Measurements from ENCODE around the gene PTPRB.

Gene PTPRB

DNA sequence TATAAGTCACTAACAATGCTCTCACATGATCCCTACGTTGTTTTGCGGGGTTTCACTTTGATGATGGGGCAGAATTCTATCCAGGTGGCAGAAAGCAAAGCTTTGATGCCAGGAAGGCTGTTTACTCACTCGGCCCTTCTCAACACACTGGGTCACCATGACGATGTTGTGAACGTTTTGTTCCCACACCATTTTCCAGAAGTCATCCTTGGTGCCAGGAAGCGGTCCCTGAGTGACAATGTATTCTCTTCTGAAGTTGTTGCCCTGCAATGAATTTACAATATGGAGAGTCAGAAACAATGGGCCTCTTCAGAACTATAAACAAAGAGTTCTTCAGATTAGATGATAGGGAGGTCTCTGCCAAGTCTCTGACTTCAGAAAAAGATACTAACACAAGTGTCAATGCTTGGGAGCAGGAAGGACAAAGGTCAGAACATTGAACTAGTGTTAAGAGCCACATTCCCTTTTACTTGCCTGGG is 101.3 kb downstream of the PTPRB start:
- TF ChIP-seq, protein P1, sequence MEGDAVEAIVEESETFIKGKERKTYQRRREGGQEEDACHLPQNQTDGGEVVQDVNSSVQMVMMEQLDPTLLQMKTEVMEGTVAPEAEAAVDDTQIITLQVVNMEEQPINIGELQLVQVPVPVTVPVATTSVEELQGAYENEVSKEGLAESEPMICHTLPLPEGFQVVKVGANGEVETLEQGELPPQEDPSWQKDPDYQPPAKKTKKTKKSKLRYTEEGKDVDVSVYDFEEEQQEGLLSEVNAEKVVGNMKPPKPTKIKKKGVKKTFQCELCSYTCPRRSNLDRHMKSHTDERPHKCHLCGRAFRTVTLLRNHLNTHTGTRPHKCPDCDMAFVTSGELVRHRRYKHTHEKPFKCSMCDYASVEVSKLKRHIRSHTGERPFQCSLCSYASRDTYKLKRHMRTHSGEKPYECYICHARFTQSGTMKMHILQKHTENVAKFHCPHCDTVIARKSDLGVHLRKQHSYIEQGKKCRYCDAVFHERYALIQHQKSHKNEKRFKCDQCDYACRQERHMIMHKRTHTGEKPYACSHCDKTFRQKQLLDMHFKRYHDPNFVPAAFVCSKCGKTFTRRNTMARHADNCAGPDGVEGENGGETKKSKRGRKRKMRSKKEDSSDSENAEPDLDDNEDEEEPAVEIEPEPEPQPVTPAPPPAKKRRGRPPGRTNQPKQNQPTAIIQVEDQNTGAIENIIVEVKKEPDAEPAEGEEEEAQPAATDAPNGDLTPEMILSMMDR (IDR thresholded peaks at IDR 0.05), result no peak

GRCh38 chr12:70534466-70534865 is 102.8 kb downstream of the PTPRB start:
- TF ChIP-seq, protein P1 (IDR thresholded peaks at IDR 0.05), result no peak

DNA sequence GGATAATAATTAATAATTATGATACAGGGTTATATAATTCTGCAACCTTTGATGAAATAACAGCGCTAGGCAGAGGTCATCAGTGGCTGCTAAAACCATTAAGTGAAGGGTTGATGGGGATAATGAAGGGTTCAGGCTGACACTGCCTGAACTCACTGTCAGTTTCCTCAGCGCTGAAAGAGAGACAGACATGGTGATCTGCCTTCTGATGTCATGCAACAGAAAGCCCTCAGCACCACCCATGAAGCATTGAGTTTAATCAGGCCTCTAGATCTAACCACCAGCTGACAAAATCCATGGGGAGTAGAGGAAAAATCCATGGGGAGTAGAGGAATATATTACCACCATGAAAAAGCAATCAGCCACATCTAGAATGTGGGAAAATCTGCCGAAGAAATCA is 107.6 kb downstream of the PTPRB start:
- TF ChIP-seq, protein P1 (IDR thresholded peaks at IDR 0.05), result no peak

- TF ChIP-seq, protein P1 (IDR thresholded peaks at IDR 0.05), result no peak
These were observed 116.4 kb downstream of the PTPRB start for GRCh38 chr12:70520847-70521246.

GRCh38 chr12:70513426-70513825 is 123.8 kb downstream of the PTPRB start:
- TF ChIP-seq, protein P1 (IDR thresholded peaks at IDR 0.05), result no peak

GRCh38 chr12:70508178-70508577 is 129.1 kb downstream of the PTPRB start:
- TF ChIP-seq, protein P1 (IDR thresholded peaks at IDR 0.05), result no peak

DNA sequence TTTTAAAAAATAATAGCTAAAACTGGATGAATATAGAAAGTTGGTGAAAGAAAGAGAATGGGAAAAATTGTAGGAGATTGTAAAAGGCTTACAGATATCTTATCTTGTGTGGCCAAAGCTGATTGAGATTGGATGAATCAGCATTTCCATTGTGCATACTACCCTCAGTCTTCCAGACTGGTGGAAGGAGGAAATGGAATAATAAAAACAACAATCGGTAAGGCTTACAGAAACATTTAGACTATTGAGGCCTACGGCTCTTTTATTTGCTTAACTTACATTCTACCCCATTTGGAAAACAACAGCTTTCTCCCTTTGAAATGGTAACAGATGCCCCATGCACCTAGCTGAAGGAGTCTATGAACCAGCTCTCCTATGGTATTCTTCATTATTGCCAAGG is 129.8 kb downstream of the PTPRB start:
- TF ChIP-seq, protein P1 (IDR thresholded peaks at IDR 0.05), result no peak

DNA sequence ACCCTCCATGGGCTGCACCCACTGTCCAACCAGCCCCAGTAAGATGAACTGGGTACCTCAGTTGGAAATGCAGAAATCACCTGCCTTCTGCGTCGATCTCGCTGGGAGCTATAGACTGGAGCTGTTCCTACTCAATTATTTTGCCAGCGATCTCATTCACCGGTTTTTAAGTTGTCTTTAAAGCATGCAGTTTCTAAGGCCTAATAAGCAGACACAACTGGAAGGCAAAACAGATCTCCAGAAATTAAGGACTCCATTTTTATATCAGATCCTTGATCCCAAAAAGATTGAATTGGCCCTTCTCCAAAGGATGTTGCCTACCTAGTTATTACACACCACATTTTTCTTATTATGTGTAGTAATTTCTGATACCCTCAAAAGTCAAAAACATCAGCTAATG is 139.7 kb downstream of the PTPRB start:
- TF ChIP-seq, protein P1 (IDR thresholded peaks at IDR 0.05), result no peak
